Memory B cell (primary cell): Measurements from ENCODE around the gene MEIOB.
"Not testable (repeated sequence)": the region's sequence is repeated elsewhere in the genome, so short reads cannot be mapped to it uniquely, and the experiment has no call there.

Experiments
- ATAC-seq: fragments of 150-1000 bp; cut with Tn5 transposase; 2 replicates; pipeline ENCODE4 v1.10.0; 2021; ENCODE audit warnings: low read depth, mild to moderate bottlenecking, moderate library complexity
- DNase-seq, 2 donors: peaks; one replicate each; pipeline ENCODE4 v3.0.0; 2022; ENCODE audit warnings: low spot score in 2 of 2
- H3K27ac Mint-ChIP-seq: one replicate; pipeline ENCODE4 v1.8.0; 2022; ENCODE audit warnings: mild to moderate bottlenecking, moderate library complexity, mixed read lengths
- H3K27me3 Mint-ChIP-seq: one replicate; pipeline ENCODE4 v1.8.0; 2022; ENCODE audit warnings: mixed read lengths
- H3K36me3 Mint-ChIP-seq: one replicate; pipeline ENCODE4 v1.8.0; 2022; ENCODE audit warnings: mild to moderate bottlenecking, mixed read lengths
- H3K4me1 Mint-ChIP-seq: one replicate; pipeline ENCODE4 v1.8.0; 2022; ENCODE audit warnings: mixed read lengths
- H3K4me3 Mint-ChIP-seq: one replicate; pipeline ENCODE4 v1.8.0; 2022; ENCODE audit warnings: mild to moderate bottlenecking, moderate library complexity, mixed read lengths
- H3K9me3 Mint-ChIP-seq: one replicate; pipeline ENCODE4 v1.8.0; 2022; ENCODE audit warnings: mixed read lengths

MEIOB gene

DNA sequence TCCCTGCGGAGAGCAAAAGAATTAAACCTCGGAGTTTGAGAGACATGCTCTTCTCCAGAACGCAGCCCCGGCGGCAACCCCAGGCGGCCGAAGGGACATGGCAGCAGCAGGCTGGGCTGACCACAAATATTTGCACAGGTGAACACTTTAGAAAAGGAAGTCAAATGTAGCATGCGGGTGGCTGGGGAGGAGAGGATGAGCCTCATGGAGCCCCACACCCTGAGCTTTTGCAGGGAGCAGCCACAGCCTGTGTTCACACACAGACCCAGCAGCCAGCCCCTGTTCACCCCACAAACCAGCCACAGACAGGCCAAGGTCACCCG, 28.4 kb upstream of the MEIOB start:
- DNase-seq, result no peak
- Mint-ChIP-seq H3K27ac (no peak overlapping the region), H3K27me3 (peaks cover 7% of the 10 kb centered on the region), H3K36me3 (no peaks in the 10 kb centered on the region), H3K4me3 (no peak overlapping the region), H3K4me1 (no peaks in the 10 kb centered on the region), H3K9me3 (no peaks in the 10 kb centered on the region)
- ATAC-seq, result no peak

DNA sequence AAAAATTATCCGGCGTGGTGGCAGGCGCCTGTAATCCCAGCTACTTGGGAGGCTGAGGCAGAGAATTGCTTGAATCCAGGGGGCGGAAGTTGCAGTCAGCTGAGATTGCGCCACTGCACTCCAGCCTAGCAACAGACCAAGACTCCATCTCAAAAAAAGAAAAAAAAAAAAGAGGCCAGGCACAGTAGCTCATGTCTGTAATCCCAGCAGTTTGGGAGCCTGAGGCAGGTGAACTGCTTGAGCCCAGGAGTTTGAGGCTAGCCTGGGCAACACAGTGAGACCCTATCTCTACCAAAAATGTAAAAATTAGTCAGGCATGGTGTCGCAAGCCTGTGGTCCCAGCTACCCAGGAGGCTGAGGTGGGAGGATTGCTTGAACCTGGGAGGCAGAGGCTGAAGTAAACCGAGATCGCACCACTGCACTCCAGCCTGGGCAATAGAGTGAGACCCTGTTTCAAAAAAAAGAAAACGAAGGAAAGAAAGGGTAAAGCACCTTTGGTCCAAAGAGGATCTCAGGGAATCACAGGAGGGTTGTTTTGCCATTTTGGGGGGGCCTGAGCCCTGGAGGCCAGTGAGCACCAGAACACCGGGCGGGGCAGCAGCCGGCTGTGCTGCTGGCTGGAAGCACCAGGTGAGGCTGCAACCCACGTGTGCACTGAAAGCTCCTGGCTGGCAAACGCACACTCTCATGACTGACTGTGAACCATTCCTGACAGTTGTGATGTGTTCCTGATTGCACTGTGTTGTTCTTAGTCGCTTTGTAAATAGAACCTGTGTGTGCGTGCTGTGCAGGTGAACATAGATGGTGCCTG, 27.9 kb upstream of the MEIOB start:
- H3K27ac Mint-ChIP-seq, result no peak overlapping the region
- no peaks in the 10 kb centered on the region for H3K9me3 Mint-ChIP-seq
- H3K4me3 Mint-ChIP-seq, result no peak overlapping the region

DNA sequence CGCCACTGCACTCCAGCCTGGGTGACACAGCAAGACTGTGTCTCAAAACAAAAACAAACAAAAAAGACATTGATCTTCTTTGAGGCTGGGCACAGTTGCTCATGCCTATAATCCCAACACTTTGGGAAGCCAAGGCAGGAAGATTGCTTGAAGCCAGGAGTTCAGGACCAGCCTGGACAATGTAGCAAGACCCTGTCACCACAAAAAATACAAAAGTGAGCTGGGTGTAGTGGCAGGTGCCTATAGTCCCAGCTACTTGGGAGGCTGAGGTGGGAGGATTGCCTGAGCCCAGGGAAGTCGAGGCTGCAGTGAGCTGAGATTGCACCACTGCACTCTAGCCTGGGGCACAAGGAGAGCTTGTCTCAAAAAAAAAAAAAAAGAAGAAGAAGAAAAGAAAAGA, 25.7 kb upstream of the MEIOB start:
- H3K4me1 Mint-ChIP-seq, H3K9me3 Mint-ChIP-seq, H3K27me3 Mint-ChIP-seq, H3K27ac Mint-ChIP-seq, DNase-seq, H3K4me3 Mint-ChIP-seq, H3K36me3 Mint-ChIP-seq, ATAC-seq: not testable (repeated sequence)

More for the DNA sequence above, 27.9 kb upstream of the MEIOB start:
- DNase-seq (no peak), ATAC-seq (no peak)
- Mint-ChIP-seq H3K36me3 (no peaks in the 10 kb centered on the region), H3K4me1 (no peaks in the 10 kb centered on the region), H3K27me3 (peaks cover 7% of the 10 kb centered on the region)

DNA sequence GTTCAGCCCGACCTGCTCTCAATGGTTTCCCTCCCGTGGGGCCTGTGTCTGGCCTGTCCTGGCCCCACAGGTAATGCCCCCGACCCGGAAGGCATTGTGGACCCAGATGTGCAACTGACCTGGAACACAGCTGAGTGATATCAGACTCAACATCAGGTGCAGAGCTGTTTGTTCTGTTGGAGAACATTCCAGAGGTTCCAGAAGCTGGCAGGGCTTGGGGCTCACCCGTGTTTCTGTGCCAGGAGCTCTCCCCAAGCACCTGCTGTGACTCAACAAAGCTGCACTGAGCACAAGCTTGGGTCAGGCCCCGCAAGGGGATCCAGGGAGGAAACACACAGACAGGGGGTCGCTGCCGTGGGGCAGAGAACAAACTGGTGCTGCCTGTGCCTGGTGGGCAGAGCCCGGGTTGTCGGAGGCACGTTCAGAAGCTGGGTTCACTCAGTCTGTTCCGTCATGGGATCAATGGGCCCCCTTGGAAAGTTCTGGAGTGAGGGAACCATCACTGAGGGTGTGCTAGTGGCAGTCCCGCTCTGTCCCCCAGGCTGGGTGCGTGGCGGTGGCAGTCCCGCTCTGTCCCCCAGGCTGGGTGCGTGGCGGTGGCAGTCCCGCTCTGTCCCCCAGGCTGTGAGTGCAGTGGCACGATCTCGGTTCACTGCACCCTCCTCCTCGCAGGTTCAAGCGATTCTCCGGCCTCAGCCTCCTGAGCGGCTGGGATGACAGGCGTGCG, 24.1 kb upstream of the MEIOB start:
- H3K9me3 Mint-ChIP-seq, result no peaks in the 10 kb centered on the region
- no peak overlapping the region for H3K27ac Mint-ChIP-seq
- H3K4me3 Mint-ChIP-seq, result no peak overlapping the region
- DNase-seq (no peak), ATAC-seq (no peak)
- H3K4me1 Mint-ChIP-seq, result no peaks in the 10 kb centered on the region
- no peaks in the 10 kb centered on the region for H3K36me3 Mint-ChIP-seq
- H3K27me3 Mint-ChIP-seq, result peaks cover 4% of the 10 kb centered on the region

DNA sequence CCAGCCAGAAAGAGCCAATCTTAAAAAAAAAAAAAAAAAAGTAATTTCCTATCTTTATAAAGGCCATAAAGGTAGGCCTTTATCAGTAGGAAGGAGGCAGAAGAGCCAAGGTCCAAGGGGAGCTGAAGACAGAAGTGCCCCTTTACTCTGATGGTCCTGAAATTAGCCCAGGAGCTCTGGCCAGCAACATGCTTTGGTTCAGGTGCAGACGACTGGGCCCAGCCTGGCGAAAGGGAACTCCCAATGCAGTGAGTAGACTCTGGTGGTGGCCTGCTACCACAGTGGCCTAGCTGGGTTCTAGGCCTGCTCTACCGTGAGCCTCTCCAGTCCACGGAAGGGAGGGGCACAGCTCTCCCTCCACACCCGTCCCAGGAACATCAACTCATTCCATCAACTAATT, 23.1 kb upstream of the MEIOB start:
- no peaks in the 10 kb centered on the region for H3K36me3 Mint-ChIP-seq
- H3K27me3 Mint-ChIP-seq, result peaks cover 6% of the 10 kb centered on the region
- no peak overlapping the region for H3K4me3 Mint-ChIP-seq
- no peak for DNase-seq
- no peak overlapping the region for H3K27ac Mint-ChIP-seq
- no peaks in the 10 kb centered on the region for H3K4me1 Mint-ChIP-seq
- H3K9me3 Mint-ChIP-seq, result no peaks in the 10 kb centered on the region
- ATAC-seq, result no peak

DNA sequence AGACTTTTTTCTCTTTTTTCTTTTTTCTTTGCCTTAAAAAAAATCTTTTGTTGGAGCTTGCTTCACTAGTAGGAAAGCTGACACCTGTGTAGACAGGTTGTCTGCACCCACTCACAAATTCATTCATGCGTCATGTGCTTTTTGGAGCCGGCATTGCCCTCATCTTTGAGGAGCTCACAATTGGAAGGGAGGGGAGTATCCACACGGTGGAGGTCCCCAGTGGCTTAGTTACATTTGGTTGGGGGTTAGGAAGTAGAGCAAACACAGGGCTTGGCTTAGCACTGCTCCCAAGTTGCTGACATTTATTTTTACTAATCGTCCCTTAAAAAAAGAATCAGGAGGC, 18.7 kb upstream of the MEIOB start:
- DNase-seq, result no peak
- peaks cover 8% of the 10 kb centered on the region for H3K27me3 Mint-ChIP-seq
- no peaks in the 10 kb centered on the region for H3K9me3 Mint-ChIP-seq
- no peaks in the 10 kb centered on the region for H3K36me3 Mint-ChIP-seq
- no peak overlapping the region for H3K4me3 Mint-ChIP-seq
- no peak for ATAC-seq
- H3K27ac Mint-ChIP-seq, result no peak overlapping the region
- H3K4me1 Mint-ChIP-seq, result no peaks in the 10 kb centered on the region

DNA sequence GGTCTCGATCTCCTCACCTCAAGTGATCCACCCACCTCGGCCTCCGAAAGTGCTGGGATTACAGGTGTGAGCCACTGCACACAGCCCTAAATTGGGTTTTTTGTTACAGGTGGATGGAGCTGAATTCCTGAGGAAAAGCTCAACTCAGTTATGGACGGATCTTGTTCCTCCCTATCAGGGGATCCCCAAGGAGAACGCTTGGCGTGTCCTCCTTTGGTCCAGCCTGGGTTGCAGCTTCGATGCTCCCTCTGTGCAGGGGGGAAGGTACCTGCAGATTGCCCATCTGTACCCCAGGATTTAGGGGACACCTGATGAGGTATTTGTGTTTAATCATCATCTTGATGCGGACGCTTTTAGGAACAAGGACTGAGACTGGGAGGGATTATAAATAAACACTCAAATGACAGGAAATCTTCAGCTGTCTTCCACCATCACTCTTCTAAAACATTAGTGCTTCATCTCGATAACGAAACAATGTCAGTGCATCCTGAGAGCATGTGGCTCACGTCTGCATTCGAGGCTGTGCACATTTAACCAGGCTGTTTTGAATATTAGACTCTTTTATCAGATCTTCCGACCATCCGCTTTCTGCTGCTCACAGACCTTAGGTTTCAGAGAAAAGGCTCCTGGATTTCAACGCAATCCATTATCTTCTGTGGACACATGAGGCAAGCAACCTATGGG, 18.2 kb upstream of the MEIOB start:
- ATAC-seq (no peak), DNase-seq (no peak)
- Mint-ChIP-seq H3K27ac (no peak overlapping the region), H3K27me3 (peaks cover 8% of the 10 kb centered on the region), H3K4me1 (no peaks in the 10 kb centered on the region), H3K9me3 (no peaks in the 10 kb centered on the region), H3K36me3 (no peaks in the 10 kb centered on the region), H3K4me3 (no peak overlapping the region)

DNA sequence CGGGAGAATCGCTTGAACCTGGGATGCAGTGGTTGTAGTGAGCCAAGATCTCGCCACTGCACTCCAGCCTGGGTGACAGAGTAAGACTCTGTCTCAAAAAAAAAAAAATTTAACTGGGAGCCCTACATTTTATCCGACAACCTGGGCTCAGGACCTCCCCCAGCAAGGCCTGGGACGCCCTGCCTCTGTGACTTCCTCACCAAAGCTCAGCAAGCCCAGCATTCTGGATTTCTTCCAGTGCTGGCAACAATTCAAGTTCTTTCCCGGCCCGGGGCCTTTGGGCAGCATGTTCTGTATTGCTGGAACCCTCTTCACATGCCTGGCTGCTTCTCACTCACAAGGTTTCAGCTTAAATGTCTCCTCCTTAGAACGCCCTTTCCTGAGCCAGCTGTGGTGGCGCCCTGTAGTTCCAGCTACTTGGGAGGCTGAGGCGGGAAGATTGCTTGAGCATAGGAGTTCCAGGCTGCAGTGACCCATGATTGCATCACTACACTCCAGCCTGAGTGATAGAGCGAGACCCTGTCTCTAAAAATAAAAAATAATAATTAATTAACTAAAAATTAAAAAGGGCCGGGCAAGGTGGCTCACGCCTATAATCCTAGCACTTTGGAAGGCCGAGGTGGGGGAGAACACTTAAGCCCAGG, 15.9 kb upstream of the MEIOB start:
- Mint-ChIP-seq H3K36me3 (no peaks in the 10 kb centered on the region), H3K4me1 (no peaks in the 10 kb centered on the region), H3K27me3 (peaks cover 10% of the 10 kb centered on the region), H3K27ac (no peak overlapping the region), H3K9me3 (no peaks in the 10 kb centered on the region), H3K4me3 (no peak overlapping the region)
- DNase-seq (no peak), ATAC-seq (no peak)

DNA sequence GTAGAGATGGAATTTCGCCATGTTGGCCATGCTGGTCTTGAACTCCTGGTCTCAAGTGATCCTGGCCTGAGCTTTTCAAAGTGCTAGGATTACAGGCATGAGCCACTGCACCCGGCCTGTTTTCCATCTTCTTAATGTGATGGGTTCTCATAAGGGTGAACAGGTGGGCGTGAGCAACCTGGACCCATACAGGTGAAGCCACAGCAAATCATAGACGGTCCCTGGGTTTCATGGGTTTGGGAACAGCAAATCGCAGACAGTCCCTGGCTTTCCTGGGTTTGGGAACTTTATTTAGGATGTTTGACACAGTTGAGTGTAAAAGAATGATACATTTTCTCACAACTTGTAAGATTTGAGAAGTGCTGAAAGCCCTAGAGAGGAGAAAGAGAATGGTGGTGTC, 12.9 kb upstream of the MEIOB start:
- peaks cover 12% of the 10 kb centered on the region for H3K27me3 Mint-ChIP-seq

DNA sequence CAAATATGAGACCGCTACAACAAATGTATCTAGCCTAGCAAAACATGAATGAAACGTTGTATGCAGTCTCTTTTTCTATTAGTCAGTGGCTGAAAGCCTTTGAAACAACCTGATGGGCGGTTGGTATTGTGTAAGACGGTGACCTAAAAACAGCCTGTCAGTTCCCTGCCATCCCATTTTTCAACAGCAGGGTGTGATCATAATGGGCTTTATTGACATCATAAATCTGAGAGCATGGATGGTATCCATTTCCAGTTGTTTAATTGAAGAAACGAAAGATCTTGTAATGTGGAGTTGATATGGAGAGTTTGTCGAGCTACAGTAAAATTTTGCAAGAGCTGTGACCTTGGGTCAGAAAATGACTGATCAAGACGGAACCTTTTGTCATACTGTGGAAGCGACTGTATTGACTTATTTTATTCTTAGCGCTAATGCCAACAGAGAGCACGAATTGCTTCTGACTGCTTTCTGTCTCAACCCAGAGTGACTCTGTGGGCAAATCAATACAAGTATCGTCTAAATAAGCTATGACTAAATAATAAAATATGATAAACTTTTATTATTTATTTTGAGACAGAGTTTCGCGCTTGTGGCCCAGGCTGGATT, 12.3 kb upstream of the MEIOB start:
- DNase-seq (no peak), ATAC-seq (no peak)
- H3K4me3 Mint-ChIP-seq, result no peak overlapping the region
- no peaks in the 10 kb centered on the region for H3K36me3 Mint-ChIP-seq
- H3K27me3 Mint-ChIP-seq, result peaks cover 12% of the 10 kb centered on the region
- H3K27ac Mint-ChIP-seq, result no peak overlapping the region
- no peaks in the 10 kb centered on the region for H3K9me3 Mint-ChIP-seq
- no peaks in the 10 kb centered on the region for H3K4me1 Mint-ChIP-seq

More for the DNA sequence above, 12.9 kb upstream of the MEIOB start:
- H3K9me3 Mint-ChIP-seq, result no peaks in the 10 kb centered on the region
- no peak overlapping the region for H3K4me3 Mint-ChIP-seq
- no peaks in the 10 kb centered on the region for H3K4me1 Mint-ChIP-seq
- no peak overlapping the region for H3K27ac Mint-ChIP-seq
- no peaks in the 10 kb centered on the region for H3K36me3 Mint-ChIP-seq
- no peak for DNase-seq
- no peak for ATAC-seq

DNA sequence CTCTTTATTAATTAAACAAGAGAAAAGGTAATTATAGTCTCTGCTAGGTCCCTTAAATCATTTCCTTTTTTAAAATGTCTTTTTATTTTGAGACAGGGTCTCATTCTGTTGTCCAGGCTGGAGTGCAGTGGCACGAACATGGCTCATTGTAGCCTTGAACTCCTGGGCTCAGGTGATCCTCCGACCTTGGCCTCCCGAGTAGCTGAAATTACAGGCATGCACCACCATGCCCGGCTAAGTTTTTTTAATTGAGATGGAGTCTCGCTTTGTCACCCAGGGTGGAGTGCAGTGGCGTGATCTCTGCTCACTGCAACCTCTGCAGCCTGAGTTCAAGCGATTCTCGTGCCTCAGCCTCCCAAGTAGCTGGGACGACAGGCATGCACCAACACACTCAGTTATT, 9.2 kb upstream of the MEIOB start:
- not testable (repeated sequence) for H3K4me3 Mint-ChIP-seq, H3K27me3 Mint-ChIP-seq, H3K9me3 Mint-ChIP-seq, H3K27ac Mint-ChIP-seq, H3K36me3 Mint-ChIP-seq, DNase-seq, ATAC-seq, H3K4me1 Mint-ChIP-seq

DNA sequence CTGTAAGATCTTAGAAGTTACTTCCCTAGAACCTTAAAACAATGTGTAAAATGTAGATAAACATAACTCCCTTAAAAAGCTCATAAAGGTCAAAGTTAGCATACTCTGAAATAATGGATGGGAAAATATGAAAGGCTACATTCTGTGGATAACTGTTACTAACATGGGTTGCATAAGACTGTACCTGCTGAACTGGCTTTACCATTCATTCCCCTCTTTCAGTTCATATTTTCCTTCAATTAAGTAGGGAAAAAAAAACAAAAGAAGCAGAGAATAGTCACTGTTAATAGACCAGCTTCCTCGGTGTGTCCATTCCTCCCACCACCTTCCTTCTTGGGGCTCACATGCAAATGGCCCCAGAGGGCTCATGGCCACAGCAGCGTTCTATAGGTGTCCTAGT, 7.5 kb upstream of the MEIOB start:
- H3K4me3 Mint-ChIP-seq, result no peak overlapping the region
- no peak for DNase-seq
- no peak overlapping the region for H3K27ac Mint-ChIP-seq
- no peak for ATAC-seq
- no peaks in the 10 kb centered on the region for H3K36me3 Mint-ChIP-seq
- H3K9me3 Mint-ChIP-seq, result no peaks in the 10 kb centered on the region
- peaks cover 18% of the 10 kb centered on the region for H3K27me3 Mint-ChIP-seq
- H3K4me1 Mint-ChIP-seq, result no peaks in the 10 kb centered on the region

DNA sequence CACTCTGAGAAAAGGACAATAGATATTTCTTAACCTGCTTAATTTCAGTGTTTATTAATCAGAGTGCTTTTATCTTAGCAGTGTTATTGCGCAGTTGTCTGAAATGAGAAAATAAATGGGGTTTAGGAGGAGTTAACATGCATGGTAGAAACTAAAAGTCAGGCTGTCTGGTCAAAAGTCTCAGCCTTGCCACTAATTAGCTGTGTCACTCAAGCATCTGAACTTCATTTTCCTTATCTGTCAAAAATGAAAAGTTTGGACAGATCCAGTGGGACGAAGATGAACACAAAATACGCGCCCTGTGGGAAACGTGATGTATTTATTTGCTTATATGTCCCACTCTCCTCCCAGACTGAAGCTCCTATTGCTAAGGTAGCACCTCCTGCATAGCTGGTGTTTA, 6.3 kb upstream of the MEIOB start:
- H3K9me3 Mint-ChIP-seq, result no peaks in the 10 kb centered on the region
- H3K36me3 Mint-ChIP-seq, result no peaks in the 10 kb centered on the region
- DNase-seq (no peak), ATAC-seq (no peak)
- H3K4me3 Mint-ChIP-seq, result no peak overlapping the region
- peaks cover 16% of the 10 kb centered on the region for H3K27me3 Mint-ChIP-seq
- no peaks in the 10 kb centered on the region for H3K4me1 Mint-ChIP-seq
- H3K27ac Mint-ChIP-seq, result no peak overlapping the region

DNA sequence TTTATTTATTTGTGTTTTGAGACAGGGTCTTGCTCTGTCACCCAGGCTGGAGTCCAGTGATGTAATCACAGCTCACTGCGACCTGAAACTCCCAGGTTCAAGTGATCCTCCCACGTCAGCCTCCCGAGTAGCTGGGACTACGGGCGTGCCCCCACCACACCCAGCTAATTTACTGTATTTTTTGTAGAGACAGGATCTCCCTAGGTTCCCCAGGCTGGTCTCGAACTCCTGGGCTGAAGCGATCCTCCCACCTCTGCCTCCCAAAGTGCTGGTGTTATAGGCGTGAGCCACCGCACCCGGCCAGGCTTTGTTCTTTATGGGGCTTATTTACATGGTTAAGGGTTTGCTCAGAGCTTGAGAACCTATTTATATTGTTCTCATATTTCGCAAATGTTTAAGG, 5.8 kb upstream of the MEIOB start:
- ATAC-seq (no peak), DNase-seq (no peak)
- H3K27ac Mint-ChIP-seq, result no peak overlapping the region

More for the DNA sequence above, 5.8 kb upstream of the MEIOB start:
- Mint-ChIP-seq H3K4me3 (no peak overlapping the region), H3K27me3 (peaks cover 16% of the 10 kb centered on the region), H3K36me3 (no peaks in the 10 kb centered on the region), H3K9me3 (no peaks in the 10 kb centered on the region), H3K4me1 (no peaks in the 10 kb centered on the region)
